Stimulated activated CD8-positive, alpha-beta memory T cell treated with anti-CD3 and anti-CD28 coated beads, Interleukin-15, amount 100 ng/mL, for 4 hours (primary cell): ENCODE results near the gene ZNF428.
"Not testable (repeated sequence)": the region's sequence is repeated elsewhere in the genome, so short reads cannot be mapped to it uniquely, and the experiment has no call there.

Experiments
- DNase-seq, 2 donors: peaks; one replicate each; pipeline ENCODE4 v3.0.0-alpha.2; 2020; ENCODE audit warnings: low read depth in 2 of 2

The ZNF428 gene

DNA sequence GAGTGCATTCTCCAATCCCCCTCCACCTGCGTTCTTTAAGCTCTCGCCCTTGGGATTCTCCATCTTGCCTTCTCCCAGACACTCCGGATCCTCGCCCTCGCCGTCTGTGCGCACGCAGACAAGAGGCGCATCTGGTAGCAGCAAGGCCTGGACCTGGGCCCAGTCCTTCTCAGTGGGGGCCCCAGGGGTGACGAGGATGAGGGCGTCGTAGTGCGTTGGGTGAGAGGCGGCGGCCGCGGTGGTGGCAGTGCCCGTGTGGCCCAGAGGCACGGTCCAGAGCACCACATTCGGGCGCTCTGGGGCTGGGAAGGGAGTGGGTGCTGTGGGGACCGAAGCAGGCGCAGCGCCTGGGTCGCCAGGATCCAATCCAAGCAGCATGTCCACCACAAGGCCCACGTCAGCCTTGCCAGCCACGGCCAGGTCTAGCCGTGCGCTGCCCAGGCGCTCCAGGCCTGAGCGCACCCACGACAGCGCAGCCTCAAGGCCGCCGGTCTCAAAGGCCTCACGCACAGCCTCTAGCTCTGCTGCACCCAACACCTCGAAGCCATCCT is 26.6 kb downstream of the ZNF428 start:
- no peak for DNase-seq

- DNase-seq = no peak
Measured at GRCh38 chr19:43591904-43592772, 27.3 kb downstream of the ZNF428 start.

GRCh38 chr19:43589678-43590077 is 29.8 kb downstream of the ZNF428 start:
- DNase-seq = no peak

- DNase-seq = no peak
Measured at GRCh38 chr19:43589277-43589676, 30.2 kb downstream of the ZNF428 start.

DNA sequence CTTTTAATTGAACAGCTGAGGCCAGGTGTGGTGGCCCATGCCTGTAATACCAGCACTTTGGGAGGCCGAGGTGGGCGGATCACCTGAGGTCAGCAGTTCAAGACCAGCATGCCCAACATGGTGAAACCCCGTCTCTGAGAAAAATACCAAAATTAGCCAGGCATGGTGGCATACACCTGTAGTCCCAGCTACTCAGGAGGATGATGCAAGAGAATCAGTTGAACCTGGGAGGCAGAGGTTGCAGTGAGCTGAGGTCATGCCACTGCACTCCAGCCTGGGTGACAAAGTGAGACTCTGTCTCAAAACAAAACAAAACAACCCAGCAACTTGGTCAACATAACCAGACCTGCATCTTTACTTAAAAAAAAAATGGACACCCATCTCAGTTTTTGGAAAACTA is 32.4 kb downstream of the ZNF428 start:
- not testable (repeated sequence) for DNase-seq

GRCh38 chr19:43586346-43586745 is 33.1 kb downstream of the ZNF428 start:
- DNase-seq = no peak

DNA sequence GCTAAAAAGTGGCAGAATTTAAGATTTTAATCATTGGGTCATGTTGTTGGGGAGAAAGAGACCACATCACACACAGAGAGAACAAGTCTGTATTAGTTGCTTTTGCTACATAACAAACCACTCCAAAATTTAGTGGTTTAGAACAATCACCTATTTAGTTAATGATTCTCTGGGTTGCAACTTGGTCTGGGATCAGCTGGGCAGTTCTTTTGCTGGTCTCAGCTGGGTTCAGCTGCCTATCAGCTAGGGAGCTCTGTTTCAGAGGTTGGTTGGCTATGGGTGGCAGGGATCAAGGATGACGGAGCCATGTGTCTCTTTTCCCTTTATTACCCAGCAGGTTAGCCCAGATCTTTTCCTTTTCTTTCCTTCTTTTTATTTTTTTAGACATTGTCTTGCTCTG is 34.9 kb downstream of the ZNF428 start:
- DNase-seq = no peak

DNA sequence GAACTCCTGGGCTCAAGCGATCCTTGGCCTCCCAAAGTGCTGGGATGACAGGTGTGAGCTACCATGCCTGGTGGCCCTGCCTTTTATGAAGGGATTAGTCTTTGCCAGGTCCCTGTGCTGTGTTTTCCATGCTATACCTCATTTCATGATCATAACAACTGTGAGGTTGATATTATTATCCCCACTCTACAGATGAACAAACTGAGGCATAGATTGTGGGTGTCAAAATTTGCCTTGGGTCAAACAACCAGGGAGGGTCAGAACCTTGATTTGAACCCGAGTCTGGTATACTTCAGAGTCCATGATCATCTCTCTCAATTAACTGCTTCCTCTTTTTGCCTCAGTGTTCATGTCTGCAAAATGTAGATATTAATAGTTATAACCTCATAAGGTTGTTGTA is 36.9 kb downstream of the ZNF428 start:
- DNase-seq = no peak

DNA sequence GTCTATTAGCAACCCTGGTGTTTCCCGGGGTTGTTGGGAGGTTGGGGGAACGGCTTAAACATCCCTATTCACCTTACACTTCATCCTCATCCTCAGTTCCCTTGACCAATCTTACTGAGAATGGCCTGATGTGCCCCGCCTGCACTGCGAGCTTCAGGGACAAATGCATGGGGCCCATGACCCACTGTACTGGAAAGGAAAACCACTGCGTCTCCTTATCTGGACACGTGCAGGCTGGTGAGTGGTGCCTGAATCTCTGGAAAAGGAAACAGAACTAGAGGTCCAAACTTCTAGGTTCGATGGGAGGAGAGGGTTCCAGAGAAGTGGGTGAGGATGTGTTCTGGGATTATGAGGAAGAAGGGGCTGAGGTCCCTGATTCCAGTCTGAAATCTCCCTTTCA is 38.0 kb downstream of the ZNF428 start:
- no peak for DNase-seq

GRCh38 chr19:43578787-43579186 is 40.6 kb downstream of the ZNF428 start:
- no peak for DNase-seq

GRCh38 chr19:43575955-43576878 is 43.2 kb downstream of the ZNF428 start:
- no peak for DNase-seq

DNA sequence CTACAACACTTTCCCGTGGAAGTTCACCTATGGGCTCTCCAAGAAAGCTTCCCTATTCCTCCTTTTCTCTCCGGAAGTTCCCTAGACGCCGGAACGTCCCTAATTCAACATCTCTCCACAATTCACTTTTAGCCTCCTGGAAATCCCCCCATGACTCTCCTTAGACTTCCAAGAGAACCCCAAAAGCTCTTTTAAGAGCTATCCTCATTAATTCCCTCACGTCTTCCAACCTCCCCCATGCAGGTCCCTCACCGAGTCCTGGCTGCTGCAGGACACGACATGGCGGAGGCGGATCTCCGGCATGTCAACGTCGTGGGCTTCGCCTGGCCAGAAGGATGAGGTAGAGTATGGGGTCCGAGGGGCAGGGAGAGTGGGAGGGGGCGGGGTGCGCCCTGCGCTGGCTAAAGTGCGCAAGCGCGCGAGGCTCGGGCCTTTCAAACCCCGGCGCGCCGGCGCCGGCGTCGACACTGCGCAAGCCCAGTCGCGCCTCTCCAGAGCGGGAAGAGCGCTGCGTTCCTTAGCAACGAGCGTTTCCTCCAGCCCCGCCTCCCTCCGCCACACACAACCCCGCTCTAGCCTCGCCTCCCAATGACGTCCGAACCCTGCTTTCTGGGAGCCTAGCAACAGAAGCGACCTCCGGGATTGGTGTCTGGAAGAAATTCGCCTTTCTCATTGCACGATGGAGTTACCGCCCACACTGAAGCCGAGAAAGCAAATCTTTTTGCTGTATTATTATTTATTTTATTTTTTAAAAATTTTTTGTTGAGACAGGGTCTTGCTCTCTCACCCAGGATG is 44.1 kb downstream of the ZNF428 start, which contains the start of the genes PINLYP and XRCC1:
PINLYP (plus strand) TSS at position 646 of the 795 bp plus-strand sequence. CDS start 1,391 bp downstream, outside the sequence.
XRCC1 (minus strand) TSS at position 372 of the 795 bp plus-strand sequence; CDS start at position 303, 69 bp downstream.
- DNase-seq = peak; percentile 88 to 91

GRCh38 chr19:43574424-43575155 is 44.8 kb downstream of the ZNF428 start:
- DNase-seq = no peak

GRCh38 chr19:43572171-43572588 is 47.2 kb downstream of the ZNF428 start:
- no peak for DNase-seq

DNA sequence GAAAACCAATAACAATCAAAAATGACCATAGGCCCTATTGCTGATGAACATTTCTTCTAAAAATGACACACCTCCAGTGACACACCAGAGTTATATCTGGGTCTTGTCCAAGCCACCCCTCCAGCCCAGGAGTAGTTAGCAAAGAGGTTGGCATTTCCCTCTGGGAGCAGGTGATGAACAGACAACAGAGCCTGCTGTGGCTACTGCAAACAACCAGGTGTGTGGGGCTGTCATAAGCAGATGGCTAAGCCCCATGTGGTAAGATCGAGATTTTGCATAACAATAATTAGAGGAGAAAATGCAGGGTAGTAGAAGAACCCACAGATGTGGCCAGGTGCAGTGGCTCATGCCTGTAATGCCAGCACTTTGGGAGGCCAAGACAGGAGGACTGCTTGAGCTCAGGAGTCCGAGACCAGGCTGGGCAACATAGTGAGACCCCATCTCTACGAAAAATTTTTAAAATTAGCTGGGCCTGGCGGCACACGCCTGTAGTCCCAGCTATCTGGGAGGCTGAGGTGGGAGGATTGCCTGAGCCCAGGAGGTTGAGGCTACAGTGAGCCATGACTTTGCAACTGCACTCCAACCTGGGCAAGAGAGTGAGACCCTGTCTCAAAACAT is 49.1 kb downstream of the ZNF428 start:
- DNase-seq = no peak

- DNase-seq = no peak
Measured at GRCh38 chr19:43569657-43570056, 49.8 kb downstream of the ZNF428 start.

GRCh38 chr19:43564800-43565199 is 54.6 kb downstream of the ZNF428 start:
- no peak for DNase-seq

DNA sequence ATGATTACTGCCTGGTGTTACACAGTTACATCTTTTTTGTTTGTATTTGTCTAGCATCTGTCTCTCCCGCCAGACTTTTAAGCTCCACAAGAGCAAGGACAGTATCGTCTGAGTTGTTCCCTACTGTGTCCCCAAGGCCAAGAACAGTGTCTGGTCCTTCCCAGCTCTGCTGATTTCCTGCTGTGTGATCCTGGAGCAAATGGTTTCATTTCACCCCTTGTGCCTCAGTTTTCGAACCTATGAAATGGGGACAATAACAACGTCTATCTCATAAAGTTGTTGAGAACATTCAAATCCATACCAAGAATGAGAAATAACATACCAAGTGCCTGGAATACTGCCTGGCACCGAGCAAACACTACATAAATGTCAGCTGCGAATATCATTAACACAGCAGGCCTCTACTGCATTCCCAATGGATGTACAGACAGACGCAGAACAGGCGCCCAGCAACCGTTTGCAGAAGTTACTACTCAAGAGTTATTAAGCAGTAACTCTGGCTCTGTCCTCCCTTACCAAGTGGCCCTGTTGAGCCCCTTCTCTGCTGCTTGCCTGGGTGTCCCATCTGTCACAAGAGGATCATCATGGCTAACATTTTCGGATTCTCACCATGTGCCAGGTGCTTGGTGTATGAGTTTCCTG is 55.5 kb downstream of the ZNF428 start:
- DNase-seq = no peak

DNA sequence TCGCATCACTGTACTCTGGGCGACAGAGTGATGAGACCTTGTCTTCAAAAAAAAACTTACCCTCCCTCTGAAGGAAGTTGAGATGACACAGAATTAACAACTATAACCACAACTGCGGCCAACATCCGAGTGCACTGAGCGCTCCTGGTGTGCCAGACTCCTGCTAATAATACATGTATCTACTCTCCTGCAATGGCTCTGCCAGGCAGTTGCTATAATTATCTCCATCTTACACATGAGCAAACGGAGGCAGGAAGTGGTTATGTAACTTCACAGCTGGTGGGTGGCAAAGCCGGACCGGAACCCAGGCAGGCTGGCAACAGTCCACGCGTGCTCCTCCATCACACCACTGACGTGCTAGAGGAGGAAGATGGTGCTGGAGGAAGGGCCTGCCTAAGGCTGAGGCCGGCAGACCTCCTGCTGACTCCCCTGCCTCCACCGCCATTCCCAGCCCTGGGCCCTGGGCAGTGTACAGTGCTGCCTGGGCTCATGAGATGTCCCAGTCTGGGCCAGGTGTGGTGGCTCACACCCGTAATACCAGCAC is 56.7 kb downstream of the ZNF428 start:
- DNase-seq = peak; percentile 66 to 67
